Stomach (tissue), 4 donors: ENCODE data around the gene HDAC2.

Experiments
- EP300 ChIP-seq: sonication (generic); formaldehyde crosslinking; IDR thresholded peaks from one replicate; pipeline ENCODE4 v1.6.1; 2017; ENCODE audit warnings: antibody characterized with exemption
- POLR2A ChIP-seq, 4 donors: fragments of 450-650 bp; IDR thresholded peaks; one replicate each; pipeline ENCODE4 v1.6.1; 2016; ENCODE audit warnings: antibody characterized with exemption in 4 of 4, control low read depth in 2 of 4, mild to moderate bottlenecking in 1 of 4, moderate library complexity in 1 of 4
- POLR2AphosphoS5 ChIP-seq, 3 donors: sonication (generic); formaldehyde crosslinking; IDR thresholded peaks; one replicate each; pipeline ENCODE4 v1.6.1; 2016; ENCODE audit warnings: antibody characterized with exemption in 3 of 3
- TF ChIP-seq, protein P1 (sequence below), 7 experiments: fragments of 450-650 bp in 4 of 7; fragments of 200-600 bp in 3 of 7; sonication (generic) in 3 of 7; IDR thresholded peaks; one replicate each; pipeline ENCODE4 v1.5.1; 2016 to 2019; ENCODE audit warnings: antibody characterized with exemption in 7 of 7, control low read depth in 2 of 7, mild to moderate bottlenecking in 1 of 7

DNA sequence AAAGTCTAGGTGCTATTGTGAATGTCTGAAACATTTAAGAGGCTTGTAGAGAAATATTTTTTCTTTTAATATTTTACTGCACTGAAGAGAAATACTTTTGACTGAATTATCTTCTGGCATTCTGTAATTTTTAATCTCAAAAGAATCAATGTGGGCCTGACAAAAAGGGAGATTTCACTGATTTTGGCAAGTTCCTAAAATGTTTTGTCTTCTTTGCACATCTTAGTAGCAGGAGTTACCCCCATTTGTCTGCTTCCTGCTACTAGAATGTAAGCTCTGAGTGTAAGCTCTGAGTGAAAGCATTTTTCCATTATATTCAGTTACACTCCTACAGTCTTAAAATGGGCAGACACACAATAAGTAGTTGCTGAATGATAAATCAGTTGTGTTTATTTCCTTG lies 31.1 kb downstream of the HDAC2 start:
- TF ChIP-seq, protein P1, sequence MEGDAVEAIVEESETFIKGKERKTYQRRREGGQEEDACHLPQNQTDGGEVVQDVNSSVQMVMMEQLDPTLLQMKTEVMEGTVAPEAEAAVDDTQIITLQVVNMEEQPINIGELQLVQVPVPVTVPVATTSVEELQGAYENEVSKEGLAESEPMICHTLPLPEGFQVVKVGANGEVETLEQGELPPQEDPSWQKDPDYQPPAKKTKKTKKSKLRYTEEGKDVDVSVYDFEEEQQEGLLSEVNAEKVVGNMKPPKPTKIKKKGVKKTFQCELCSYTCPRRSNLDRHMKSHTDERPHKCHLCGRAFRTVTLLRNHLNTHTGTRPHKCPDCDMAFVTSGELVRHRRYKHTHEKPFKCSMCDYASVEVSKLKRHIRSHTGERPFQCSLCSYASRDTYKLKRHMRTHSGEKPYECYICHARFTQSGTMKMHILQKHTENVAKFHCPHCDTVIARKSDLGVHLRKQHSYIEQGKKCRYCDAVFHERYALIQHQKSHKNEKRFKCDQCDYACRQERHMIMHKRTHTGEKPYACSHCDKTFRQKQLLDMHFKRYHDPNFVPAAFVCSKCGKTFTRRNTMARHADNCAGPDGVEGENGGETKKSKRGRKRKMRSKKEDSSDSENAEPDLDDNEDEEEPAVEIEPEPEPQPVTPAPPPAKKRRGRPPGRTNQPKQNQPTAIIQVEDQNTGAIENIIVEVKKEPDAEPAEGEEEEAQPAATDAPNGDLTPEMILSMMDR (IDR thresholded peaks at IDR 0.05): no peak
- TF ChIP-seq POLR2A (IDR thresholded peaks at IDR 0.05) (no peak), POLR2AphosphoS5 (IDR thresholded peaks at IDR 0.05) (no peak), EP300 (no peak)
